GM10266 (cell line): ENCODE data around the gene PIGV.

Experiments used
- DNase-seq: peaks from one replicate; pipeline ENCODE4 v3.0.0; 2012; ENCODE audit errors: extremely low spot score
- TF ChIP-seq, protein P1 (sequence below): IDR thresholded peaks from 2 replicates; pipeline ENCODE4 v1.5.1; 2012; ENCODE audit warnings: mild to moderate bottlenecking, low read depth; ENCODE audit not compliant: control insufficient read depth, insufficient read depth; ENCODE audit errors: missing control alignments

Gene PIGV

DNA sequence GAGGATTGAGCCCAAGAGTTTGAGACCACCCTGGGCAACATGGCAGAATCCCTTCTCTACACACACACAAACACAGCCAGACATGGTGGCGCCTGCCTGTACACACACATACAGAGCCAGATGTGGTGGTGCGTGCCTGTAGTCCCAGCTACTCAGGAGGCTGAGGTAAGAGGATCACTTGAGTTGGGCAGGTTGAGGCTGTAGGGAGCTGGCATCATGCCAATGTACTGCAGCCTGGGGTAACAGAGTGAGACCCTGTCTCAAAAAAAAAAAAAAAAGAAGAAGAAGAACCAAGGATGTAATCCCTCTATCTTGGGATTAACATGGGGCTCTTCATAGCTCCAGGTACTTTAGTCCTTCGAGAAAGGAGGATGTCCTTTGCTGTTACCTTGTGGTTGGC lies 29.4 kb upstream of the PIGV start:
- no peak for DNase-seq
- TF ChIP-seq, protein P1, sequence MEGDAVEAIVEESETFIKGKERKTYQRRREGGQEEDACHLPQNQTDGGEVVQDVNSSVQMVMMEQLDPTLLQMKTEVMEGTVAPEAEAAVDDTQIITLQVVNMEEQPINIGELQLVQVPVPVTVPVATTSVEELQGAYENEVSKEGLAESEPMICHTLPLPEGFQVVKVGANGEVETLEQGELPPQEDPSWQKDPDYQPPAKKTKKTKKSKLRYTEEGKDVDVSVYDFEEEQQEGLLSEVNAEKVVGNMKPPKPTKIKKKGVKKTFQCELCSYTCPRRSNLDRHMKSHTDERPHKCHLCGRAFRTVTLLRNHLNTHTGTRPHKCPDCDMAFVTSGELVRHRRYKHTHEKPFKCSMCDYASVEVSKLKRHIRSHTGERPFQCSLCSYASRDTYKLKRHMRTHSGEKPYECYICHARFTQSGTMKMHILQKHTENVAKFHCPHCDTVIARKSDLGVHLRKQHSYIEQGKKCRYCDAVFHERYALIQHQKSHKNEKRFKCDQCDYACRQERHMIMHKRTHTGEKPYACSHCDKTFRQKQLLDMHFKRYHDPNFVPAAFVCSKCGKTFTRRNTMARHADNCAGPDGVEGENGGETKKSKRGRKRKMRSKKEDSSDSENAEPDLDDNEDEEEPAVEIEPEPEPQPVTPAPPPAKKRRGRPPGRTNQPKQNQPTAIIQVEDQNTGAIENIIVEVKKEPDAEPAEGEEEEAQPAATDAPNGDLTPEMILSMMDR = no peak

DNA sequence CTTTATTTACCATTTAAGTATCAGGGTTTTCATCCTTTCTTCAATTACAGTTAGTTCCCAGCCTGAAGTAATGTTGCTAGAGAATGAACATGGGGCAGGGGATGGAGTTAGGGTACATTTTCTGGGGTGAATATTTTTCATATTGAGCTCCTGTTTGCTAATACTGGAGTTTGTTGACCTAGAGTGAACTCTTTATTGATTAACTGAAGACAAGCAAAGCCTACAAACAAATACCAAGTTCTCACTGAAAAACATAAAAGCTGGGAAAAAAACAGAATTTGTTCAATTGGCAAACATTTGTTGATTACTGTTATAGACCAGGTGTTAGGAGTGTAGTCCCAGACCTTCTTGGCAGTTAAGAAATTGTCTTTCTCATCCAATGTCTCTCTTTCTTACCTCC lies 28.2 kb upstream of the PIGV start:
- TF ChIP-seq, protein P1 = no peak
- no peak for DNase-seq

DNA sequence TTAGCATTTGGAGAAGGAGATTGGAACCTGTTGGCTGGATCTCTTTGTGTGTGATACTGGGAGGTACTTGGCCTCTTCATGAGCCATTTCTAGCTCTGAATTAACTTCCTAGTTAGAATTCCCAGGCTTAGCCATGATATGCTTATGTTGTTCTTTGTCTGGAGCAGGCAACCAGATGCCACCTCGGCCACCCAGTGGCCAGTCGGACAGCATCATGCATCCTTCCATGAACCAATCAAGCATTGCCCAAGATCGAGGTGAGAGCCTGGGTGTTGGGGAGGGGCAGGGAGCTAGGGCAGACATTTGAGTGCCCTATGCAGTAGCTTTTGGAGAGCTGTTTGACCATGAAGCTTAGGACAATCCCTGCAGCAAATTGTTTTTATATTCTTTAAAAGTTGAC lies 26.5 kb upstream of the PIGV start:
- DNase-seq = no peak
- TF ChIP-seq, protein P1 = no peak

DNA sequence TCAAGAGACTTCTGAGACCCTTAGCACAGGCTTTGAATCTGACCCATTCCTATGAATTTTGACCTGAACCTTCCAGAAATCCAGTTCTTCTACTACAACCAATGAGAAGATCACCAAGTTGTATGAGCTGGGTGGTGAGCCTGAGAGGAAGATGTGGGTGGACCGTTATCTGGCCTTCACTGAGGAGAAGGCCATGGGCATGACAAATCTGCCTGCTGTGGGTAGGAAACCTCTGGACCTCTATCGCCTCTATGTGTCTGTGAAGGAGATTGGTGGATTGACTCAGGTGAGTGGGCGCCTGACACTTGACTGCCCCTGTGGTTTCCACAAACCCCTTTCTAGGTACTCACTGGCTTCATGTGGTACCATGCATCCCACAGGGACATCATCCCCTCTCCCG lies 20.0 kb upstream of the PIGV start:
- DNase-seq = no peak
- TF ChIP-seq, protein P1 = no peak

DNA sequence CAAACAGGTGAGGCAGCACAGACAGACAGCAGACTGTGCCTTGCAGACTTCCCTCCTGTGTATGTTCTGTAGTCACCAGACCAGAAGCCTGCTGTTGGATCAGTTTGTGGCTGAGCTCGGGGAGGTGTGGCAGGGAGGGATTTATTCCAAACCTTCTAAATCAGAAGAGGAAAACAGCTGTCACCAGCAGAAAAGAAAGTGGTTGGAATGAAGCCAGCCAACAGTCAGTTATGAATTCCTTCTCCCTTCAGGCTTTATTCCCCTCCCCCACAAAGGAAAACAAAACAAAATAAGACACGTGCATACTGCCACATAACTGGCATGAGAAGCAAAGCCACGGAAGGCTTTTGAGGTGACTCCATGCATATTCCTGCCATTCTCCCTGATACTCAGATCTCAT lies 19.0 kb upstream of the PIGV start:
- TF ChIP-seq, protein P1 = no peak
- no peak for DNase-seq

DNA sequence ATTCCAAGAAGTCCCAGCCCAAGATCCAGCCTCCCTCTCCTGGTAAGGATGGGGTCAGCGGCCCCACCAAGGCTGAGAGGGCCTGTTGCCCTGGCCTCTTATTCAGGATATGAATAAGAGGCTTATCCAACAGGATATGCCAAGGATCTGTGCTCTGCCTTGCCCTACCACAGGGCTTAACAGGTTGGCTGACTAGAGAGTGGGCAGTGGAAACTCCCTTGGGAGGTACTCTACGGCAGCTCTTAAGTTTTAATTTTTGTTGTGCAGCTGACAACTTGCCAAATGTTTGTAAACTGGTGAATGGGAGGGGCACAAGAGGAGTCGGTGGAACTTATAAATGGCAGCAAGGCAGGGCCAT lies 16.5 kb upstream of the PIGV start:
- TF ChIP-seq, protein P1 = no peak
- no peak for DNase-seq

DNA sequence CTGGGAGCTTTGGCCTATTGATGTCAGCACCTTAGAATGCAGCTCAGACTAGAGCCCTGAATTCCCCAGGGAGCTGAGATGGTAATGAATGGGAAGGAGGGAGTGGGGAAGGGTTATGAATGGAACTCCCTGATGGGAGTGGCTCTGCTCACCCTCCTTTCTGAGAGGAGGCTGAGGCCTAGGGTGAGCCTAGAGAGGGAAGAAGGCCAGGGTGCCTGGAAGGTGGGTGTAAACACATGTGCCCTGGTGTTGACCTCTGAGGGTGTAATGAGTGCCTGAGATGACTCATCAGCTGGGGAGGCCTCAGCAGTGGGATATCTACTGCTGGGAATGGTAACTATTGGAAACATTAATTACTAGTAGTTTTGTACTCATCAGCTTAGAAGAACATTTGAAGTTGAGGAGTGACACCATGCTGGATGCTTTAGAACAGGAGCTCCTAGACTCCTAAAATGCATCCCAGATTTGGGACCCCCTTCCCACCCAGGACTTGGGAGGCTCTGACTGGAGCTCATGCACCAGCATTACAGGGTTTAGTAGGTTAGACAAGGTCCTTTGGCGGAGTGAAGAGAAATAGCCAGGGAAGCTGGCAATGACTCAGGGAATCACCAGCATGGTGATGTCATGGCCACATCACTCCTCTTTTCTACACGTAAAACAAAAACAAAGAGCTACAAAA lies 16.0 kb upstream of the PIGV start:
- TF ChIP-seq, protein P1 = no peak
- DNase-seq = peak; percentile 28
